Ishikawa (cell line): ENCODE measurements around the gene SEMA3E.

ENCODE experiments used
- CREB1 ChIP-seq: IDR thresholded peaks from 2 replicates; pipeline ENCODE4 v1.6.1; 2012; ENCODE audit warnings: low read depth
- EGR1 ChIP-seq: IDR thresholded peaks from 2 replicates; pipeline ENCODE4 v1.6.1; 2012
- EP300 ChIP-seq: IDR thresholded peaks from 2 replicates; pipeline ENCODE4 v1.6.1; 2012; ENCODE audit warnings: borderline replicate concordance
- NFIC ChIP-seq: IDR thresholded peaks from 2 replicates; pipeline ENCODE4 v1.6.1; 2012
- RAD21 ChIP-seq: IDR thresholded peaks from 2 replicates; pipeline ENCODE4 v1.6.1; 2012; ENCODE audit warnings: low read depth
- REST ChIP-seq: IDR thresholded peaks from 2 replicates; pipeline ENCODE4 v1.6.1; 2012; ENCODE audit warnings: low read depth, mild to moderate bottlenecking
- TAF1 ChIP-seq: IDR thresholded peaks from 2 replicates; pipeline ENCODE4 v1.6.1; 2012; ENCODE audit warnings: low read depth, mild to moderate bottlenecking
- TCF12 ChIP-seq: IDR thresholded peaks from 2 replicates; pipeline ENCODE4 v1.6.1; 2012; ENCODE audit warnings: low read depth
- TEAD4 ChIP-seq: IDR thresholded peaks from 2 replicates; pipeline ENCODE4 v1.6.1; 2012
- YY1 ChIP-seq: IDR thresholded peaks from 2 replicates; pipeline ENCODE4 v1.6.1; 2012; ENCODE audit warnings: low read depth
- ZBTB7A ChIP-seq: IDR thresholded peaks from 2 replicates; pipeline ENCODE4 v1.6.1; 2012; ENCODE audit warnings: low read depth
- TF ChIP-seq, protein P1 (sequence below): IDR thresholded peaks from 2 replicates; pipeline ENCODE4 v1.6.1; 2012

GRCh38 chr7:83559887-83560286 lies 89.1 kb downstream of the SEMA3E start:
- TF ChIP-seq EP300, result no peak
- TF ChIP-seq TEAD4, result no peak
- TF ChIP-seq REST, result no peak
- TF ChIP-seq, protein P1, sequence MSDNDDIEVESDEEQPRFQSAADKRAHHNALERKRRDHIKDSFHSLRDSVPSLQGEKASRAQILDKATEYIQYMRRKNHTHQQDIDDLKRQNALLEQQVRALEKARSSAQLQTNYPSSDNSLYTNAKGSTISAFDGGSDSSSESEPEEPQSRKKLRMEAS, result no peak
- TF ChIP-seq RAD21, result no peak
- no peak for TF ChIP-seq TCF12
- no peak for TF ChIP-seq TAF1
- TF ChIP-seq EGR1, result no peak
- no peak for TF ChIP-seq ZBTB7A
- no peak for TF ChIP-seq YY1
- no peak for TF ChIP-seq NFIC
- TF ChIP-seq CREB1, result no peak
